ENCODE measurements around the gene SLC22A5. TPM values are rescaled to one million over a fixed set of nuclear protein-coding genes. Genes with fewer than 3 reads are reported as not detected.

The SLC22A5 gene
- total and polyA plus RNA-seq, 2 donors (not counting 1 experiment from before 2014, with no cell fraction given): 5.7 to 12.9 TPM

GRCh38 chr5:132420706-132421272 lies 51.3 kb downstream of the SLC22A5 start:
- peak overlapping the region; percentile 12 to 51 (median 22) for H3K4me3 ChIP-seq (ENCODE audit: control extremely low read depth in 1 of 5, extremely low read depth in 1 of 5, insufficient read depth in 1 of 5, low read depth in 2 of 5, low read length in 4 of 5)
- CTCF ChIA-PET: interaction anchor here (0.8 to 1.7 kb wide), 19 partner anchors 9 to 85 kb away, joined by 3 to 67 read pairs (median 9); partner anchors contain the start of gene IRF1
- no peaks in the 10 kb centered on the region for H4K20me1 ChIP-seq (ENCODE audit: control insufficient read depth, insufficient read depth, low read length, poor library complexity, severe bottlenecking)
- no peak for TF ChIP-seq CTCF (IDR thresholded peaks at IDR 0.05)
- TF ChIP-seq EZH2 (IDR thresholded peaks at IDR 0.05; ENCODE audit: borderline replicate concordance, insufficient read depth, low read depth, low read length, poor library complexity, severe bottlenecking): no peak
- peaks cover 89 to 91% of the 10 kb centered on the region in 2 donors for H3K4me1 ChIP-seq (ENCODE audit: control insufficient read depth in 2 of 2, insufficient read depth in 2 of 2, low read length in 2 of 2)
- peak overlapping the region; percentile 76 for H3K4me2 ChIP-seq (replicated peaks; ENCODE audit: low read depth, low read length, poor library complexity, severe bottlenecking)
- Mint-ChIP-seq H3K27me3 (no peaks in the 10 kb centered on the region), H3K9me3 (ENCODE audit: insufficient read depth) (no peaks in the 10 kb centered on the region), H3K27ac (peak overlapping the region; percentile 93), H3K4me3 (peak overlapping the region; percentile 90), H3K4me1 (peaks cover 95% of the 10 kb centered on the region)
- H3K27me3 ChIP-seq (replicated peaks in 1 of 4; ENCODE audit: control extremely low read depth in 1 of 4, control insufficient read depth in 3 of 4, insufficient read depth in 4 of 4, low read length in 3 of 4): no peaks in the 10 kb centered on the region
- peak overlapping the region; percentile 92 to 94 for H3K27ac ChIP-seq (ENCODE audit: low read length in 2 of 2)
- peaks cover 1 to 24% of the 10 kb centered on the region in 2 experiments for H3K36me3 ChIP-seq (replicated peaks in 1 of 2; ENCODE audit: control extremely low read depth in 1 of 2, control insufficient read depth in 1 of 2, extremely low read depth in 1 of 2, insufficient read depth in 2 of 2, low read length in 1 of 2)
- peaks cover 90% of the 10 kb centered on the region for H3K79me2 ChIP-seq (ENCODE audit: control insufficient read depth, insufficient read depth, low read length)
- DNase-seq (peak; percentile 83), ATAC-seq (ENCODE audit: low read depth) (peak; percentile 68)
- no peaks in the 10 kb centered on the region for H3K9me3 ChIP-seq (ENCODE audit: control extremely low read depth in 1 of 3, control insufficient read depth in 2 of 3, insufficient read depth in 1 of 3, low read length in 2 of 3)
- H3K9ac ChIP-seq (ENCODE audit: low read length): peak overlapping the region; percentile 50
- 0% methylated on average over 1 of the region's 7 CpGs for WGBS (ENCODE audit: insufficient coverage)
- POLR2A ChIA-PET: interaction anchor here (0.6 to 1.7 kb wide), 15 partner anchors 9 to 80 kb away, joined by 3 to 43 read pairs (median 9); partner anchors contain the start of gene IRF1
- no peak overlapping the region for H2AFZ ChIP-seq (ENCODE audit: insufficient read depth, low read depth, low read length, poor library complexity, severe bottlenecking)
- intact Hi-C loops (cut with micrococcal nuclease): loop anchor here (1.0 to 5.0 kb wide), 4 partner anchors 36 to 623 kb away; partner anchors contain the start of genes FNIP1 and IRF1

- CTCF ChIA-PET: interaction anchor here (1.4 to 1.7 kb wide), 10 partner anchors 10 to 81 kb away, joined by 3 to 67 read pairs (median 42); partner anchors contain the start of gene IRF1
Observed at GRCh38 chr5:132421462-132421861, 52.0 kb downstream of the SLC22A5 start.

More at GRCh38 chr5:132421462-132421861, 52.0 kb downstream of the SLC22A5 start:
- H3K4me1 Mint-ChIP-seq: peaks cover 96% of the 10 kb centered on the region
- Histone ChIP-seq H3K4me1 (ENCODE audit: control insufficient read depth in 2 of 2, insufficient read depth in 2 of 2, low read length in 2 of 2) (peaks cover 89 to 91% of the 10 kb centered on the region in 2 donors), H4K20me1 (ENCODE audit: control insufficient read depth, insufficient read depth, low read length, poor library complexity, severe bottlenecking) (no peaks in the 10 kb centered on the region), H3K27me3 (replicated peaks in 1 of 4; ENCODE audit: control extremely low read depth in 1 of 4, control insufficient read depth in 3 of 4, insufficient read depth in 4 of 4, low read length in 3 of 4) (no peaks in the 10 kb centered on the region), H3K79me2 (ENCODE audit: control insufficient read depth, insufficient read depth, low read length) (peaks cover 90% of the 10 kb centered on the region), H3K9me3 (ENCODE audit: control extremely low read depth in 1 of 3, control insufficient read depth in 2 of 3, insufficient read depth in 1 of 3, low read length in 2 of 3) (no peaks in the 10 kb centered on the region), H3K4me3 (ENCODE audit: control extremely low read depth in 1 of 5, extremely low read depth in 1 of 5, insufficient read depth in 1 of 5, low read depth in 2 of 5, low read length in 4 of 5) (peak overlapping the region in 4 of 5 experiments; percentile 16 to 51 (median 28)), H3K27ac (ENCODE audit: low read length in 2 of 2) (peak overlapping the region; percentile 92 to 94), H3K4me2 (replicated peaks; ENCODE audit: low read depth, low read length, poor library complexity, severe bottlenecking) (peak overlapping the region; percentile 76), H3K36me3 (replicated peaks in 1 of 2; ENCODE audit: control extremely low read depth in 1 of 2, control insufficient read depth in 1 of 2, extremely low read depth in 1 of 2, insufficient read depth in 2 of 2, low read length in 1 of 2) (peaks cover 1 to 24% of the 10 kb centered on the region in 2 experiments), H3K9ac (ENCODE audit: low read length) (peak overlapping the region; percentile 50), H2AFZ (ENCODE audit: insufficient read depth, low read depth, low read length, poor library complexity, severe bottlenecking) (peak overlapping the region; percentile 13)
- H3K9me3 Mint-ChIP-seq (ENCODE audit: insufficient read depth): no peaks in the 10 kb centered on the region
- no peak for TF ChIP-seq CTCF (IDR thresholded peaks at IDR 0.05)
- DNase-seq (peak; percentile 21), ATAC-seq (ENCODE audit: low read depth) (no peak)
- intact Hi-C loops (cut with micrococcal nuclease): loop anchor here (1.0 to 5.0 kb wide), 4 partner anchors 35 to 624 kb away; partner anchors contain the start of genes FNIP1 and IRF1
- POLR2A ChIA-PET: interaction anchor here (1.4 to 1.7 kb wide), 3 partner anchors 10 to 79 kb away, joined by 12 to 37 read pairs (median 12); no protein-coding TSS in a partner anchor
- WGBS (ENCODE audit: insufficient coverage): no CpG with 5 or more reads among the region's 3 CpGs
- peak overlapping the region; percentile 90 for H3K4me3 Mint-ChIP-seq
- H3K27me3 Mint-ChIP-seq: no peaks in the 10 kb centered on the region
- H3K27ac Mint-ChIP-seq: peak overlapping the region; percentile 93
